DMS 273 (cell line): ENCODE results near the gene MYO6.

Experiments
- DNase-seq: peaks from one replicate; lab custom pipeline; 2025; ENCODE audit not compliant: unreplicated experiment; lab: John Stamatoyannopoulos, UW

Gene MYO6

GRCh38 chr6:75819776-75820487, 70.9 kb downstream of the MYO6 start:
- DNase-seq: no peak

GRCh38 chr6:75824160-75824559, 75.1 kb downstream of the MYO6 start:
- DNase-seq: peak; percentile 71

- no peak for DNase-seq
These were observed 78.1 kb downstream of the MYO6 start for GRCh38 chr6:75827163-75827562.

GRCh38 chr6:75830959-75831885, 82.2 kb downstream of the MYO6 start:
- peak; percentile 70 for DNase-seq

- DNase-seq: no peak
These were observed 85.4 kb downstream of the MYO6 start for GRCh38 chr6:75834447-75834846.

- DNase-seq: no peak
These were observed 93.2 kb downstream of the MYO6 start for GRCh38 chr6:75842191-75842590.

GRCh38 chr6:75842732-75843131, 93.7 kb downstream of the MYO6 start:
- no peak for DNase-seq

- DNase-seq: no peak
These were observed 94.4 kb downstream of the MYO6 start for GRCh38 chr6:75843396-75843795.

GRCh38 chr6:75848274-75848673, 99.2 kb downstream of the MYO6 start:
- no peak for DNase-seq

- DNase-seq: no peak
These were observed 100.4 kb downstream of the MYO6 start for GRCh38 chr6:75849329-75850025.

- DNase-seq: no peak
These were observed 101.2 kb downstream of the MYO6 start for GRCh38 chr6:75850026-75850833.

GRCh38 chr6:75852721-75853120, 103.7 kb downstream of the MYO6 start:
- no peak for DNase-seq

GRCh38 chr6:75853806-75854205, 104.8 kb downstream of the MYO6 start:
- no peak for DNase-seq

- peak; percentile 87 for DNase-seq
These were observed 106.0 kb downstream of the MYO6 start for GRCh38 chr6:75855052-75855451.

- no peak for DNase-seq
These were observed 107.9 kb downstream of the MYO6 start for GRCh38 chr6:75856902-75857301.

GRCh38 chr6:75863001-75863400, 114.0 kb downstream of the MYO6 start:
- DNase-seq: peak; percentile 59

GRCh38 chr6:75863784-75864183, 114.7 kb downstream of the MYO6 start:
- DNase-seq: no peak

GRCh38 chr6:75864446-75864845, 115.4 kb downstream of the MYO6 start:
- no peak for DNase-seq

- DNase-seq: no peak
These were observed 121.3 kb downstream of the MYO6 start for GRCh38 chr6:75870389-75870788.

GRCh38 chr6:75874224-75874623, 125.2 kb downstream of the MYO6 start:
- no peak for DNase-seq

GRCh38 chr6:75876152-75876551, 127.1 kb downstream of the MYO6 start:
- no peak for DNase-seq
